ENCODE measurements around the gene CASP5. TPM values are rescaled to one million over a fixed set of nuclear protein-coding genes. Genes with fewer than 3 reads are reported as not detected.

Gene CASP5
- total RNA-seq, 4 donors from 2014 or later: not detected

- intact Hi-C loops (cut with DNase I; ENCODE audit: low total_unique reads) (no loop called here), in situ Hi-C loops (cut with MboI; ENCODE audit: low sequenced_read_pairs in 4 of 4) (no loop called here)
- no peak for DNase-seq
These were observed 22.8 kb downstream of the CASP5 start for GRCh38 chr11:105000167-105000566.

DNA sequence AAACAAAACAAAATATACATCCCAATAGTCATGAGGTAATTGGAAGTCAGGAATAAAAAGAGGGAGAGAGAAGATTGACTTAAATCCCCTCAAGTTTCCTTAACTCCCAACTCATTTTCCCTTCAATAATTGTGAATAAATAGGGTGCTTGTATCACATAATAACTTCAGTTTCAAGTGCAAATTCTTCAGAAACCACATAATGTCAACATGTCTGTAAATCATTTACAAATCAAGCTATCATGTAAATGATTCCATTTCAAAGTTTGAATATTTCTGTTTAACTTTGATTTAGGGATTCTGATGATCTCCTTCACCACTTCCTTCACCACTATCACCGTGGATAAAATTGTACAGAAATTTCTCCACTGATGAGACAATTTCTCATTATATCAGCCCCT lies 23.2 kb downstream of the CASP5 start:
- H3K36me3 ChIP-seq: no peaks in the 10 kb centered on the region
- no peak for ATAC-seq
- TF ChIP-seq, protein P1, sequence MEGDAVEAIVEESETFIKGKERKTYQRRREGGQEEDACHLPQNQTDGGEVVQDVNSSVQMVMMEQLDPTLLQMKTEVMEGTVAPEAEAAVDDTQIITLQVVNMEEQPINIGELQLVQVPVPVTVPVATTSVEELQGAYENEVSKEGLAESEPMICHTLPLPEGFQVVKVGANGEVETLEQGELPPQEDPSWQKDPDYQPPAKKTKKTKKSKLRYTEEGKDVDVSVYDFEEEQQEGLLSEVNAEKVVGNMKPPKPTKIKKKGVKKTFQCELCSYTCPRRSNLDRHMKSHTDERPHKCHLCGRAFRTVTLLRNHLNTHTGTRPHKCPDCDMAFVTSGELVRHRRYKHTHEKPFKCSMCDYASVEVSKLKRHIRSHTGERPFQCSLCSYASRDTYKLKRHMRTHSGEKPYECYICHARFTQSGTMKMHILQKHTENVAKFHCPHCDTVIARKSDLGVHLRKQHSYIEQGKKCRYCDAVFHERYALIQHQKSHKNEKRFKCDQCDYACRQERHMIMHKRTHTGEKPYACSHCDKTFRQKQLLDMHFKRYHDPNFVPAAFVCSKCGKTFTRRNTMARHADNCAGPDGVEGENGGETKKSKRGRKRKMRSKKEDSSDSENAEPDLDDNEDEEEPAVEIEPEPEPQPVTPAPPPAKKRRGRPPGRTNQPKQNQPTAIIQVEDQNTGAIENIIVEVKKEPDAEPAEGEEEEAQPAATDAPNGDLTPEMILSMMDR (IDR thresholded peaks at IDR 0.05 in 4 of 5, conservative IDR thresholded peaks at IDR 0.05 in 1 of 5): no peak
- TF ChIP-seq POLR2A (IDR thresholded peaks at IDR 0.05): no peak

More at GRCh38 chr11:105000167-105000566, 22.8 kb downstream of the CASP5 start:
- Histone ChIP-seq H3K4me1 (no peaks in the 10 kb centered on the region), H3K36me3 (no peaks in the 10 kb centered on the region), H3K27ac (no peak overlapping the region), H3K4me3 (no peak overlapping the region), H3K9me3 (no peaks in the 10 kb centered on the region), H3K27me3 (no peaks in the 10 kb centered on the region)
- ATAC-seq: no peak
- TF ChIP-seq, protein P1 (IDR thresholded peaks at IDR 0.05 in 4 of 5, conservative IDR thresholded peaks at IDR 0.05 in 1 of 5): no peak
- TF ChIP-seq POLR2A (IDR thresholded peaks at IDR 0.05): no peak

DNA sequence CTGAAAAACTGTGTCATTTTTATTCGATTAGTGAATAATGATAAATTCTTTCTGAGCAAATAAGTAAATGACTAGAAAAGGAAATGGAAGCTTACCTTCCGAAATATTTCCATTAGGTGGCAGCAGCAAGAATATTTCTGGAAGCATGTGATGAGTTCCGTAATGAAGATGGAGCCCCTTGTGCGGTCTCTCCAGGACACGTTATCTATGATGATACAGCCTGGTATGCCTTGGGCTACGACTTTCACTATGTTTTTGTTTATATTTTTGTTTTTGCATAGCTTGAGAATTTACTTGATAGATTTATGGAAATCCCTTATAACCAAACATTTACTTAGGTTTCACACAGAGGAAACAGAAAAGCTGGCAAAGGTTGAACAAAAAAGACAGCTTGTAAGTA lies 25.7 kb downstream of the CASP5 start:
- no peak overlapping the region for H3K4me3 ChIP-seq
- DNase-seq: no peak
- H3K9me3 ChIP-seq: no peaks in the 10 kb centered on the region
- in situ Hi-C loops (cut with MboI; ENCODE audit: low sequenced_read_pairs in 4 of 4): no loop called here
- H3K4me1 ChIP-seq: no peaks in the 10 kb centered on the region
- H3K27me3 ChIP-seq: no peaks in the 10 kb centered on the region
- intact Hi-C loops (cut with DNase I; ENCODE audit: low total_unique reads): no loop called here
- H3K36me3 ChIP-seq: no peaks in the 10 kb centered on the region
- TF ChIP-seq, protein P1 (IDR thresholded peaks at IDR 0.05 in 4 of 5, conservative IDR thresholded peaks at IDR 0.05 in 1 of 5): no peak
- no peak for TF ChIP-seq POLR2A (IDR thresholded peaks at IDR 0.05)
- H3K27ac ChIP-seq: no peak overlapping the region
- no peak for ATAC-seq

More for the DNA sequence above, 23.2 kb downstream of the CASP5 start:
- in situ Hi-C loops (cut with MboI; ENCODE audit: low sequenced_read_pairs in 4 of 4) (no loop called here), intact Hi-C loops (cut with DNase I; ENCODE audit: low total_unique reads) (no loop called here)
- no peaks in the 10 kb centered on the region for H3K9me3 ChIP-seq
- H3K27me3 ChIP-seq: no peaks in the 10 kb centered on the region
- no peak overlapping the region for H3K4me3 ChIP-seq
- no peak overlapping the region for H3K27ac ChIP-seq
- no peak for DNase-seq
- no peaks in the 10 kb centered on the region for H3K4me1 ChIP-seq

DNA sequence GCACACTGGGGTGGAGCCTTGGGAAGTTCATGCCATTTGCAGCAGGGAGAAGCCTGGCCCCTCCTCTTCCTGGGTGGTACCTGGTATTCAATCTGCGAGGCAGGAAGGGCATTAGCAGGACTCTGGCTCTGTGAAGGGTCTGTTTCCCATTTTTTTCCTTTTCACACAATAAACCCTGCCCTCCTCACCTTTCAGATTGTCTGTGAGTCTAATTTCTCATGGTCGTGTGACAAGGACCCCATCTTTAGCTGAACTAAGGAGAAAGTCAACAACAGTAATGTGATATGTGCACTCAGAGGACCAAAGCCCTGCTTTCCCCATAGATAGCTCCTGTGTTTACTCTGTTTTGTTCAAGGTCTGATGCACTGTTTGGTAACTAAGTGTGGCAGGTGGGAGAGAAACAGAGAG lies 28.0 kb downstream of the CASP5 start:
- H3K4me1 ChIP-seq: no peaks in the 10 kb centered on the region
- no peaks in the 10 kb centered on the region for H3K36me3 ChIP-seq
- in situ Hi-C loops (cut with MboI; ENCODE audit: low sequenced_read_pairs in 4 of 4): no loop called here
- no peak overlapping the region for H3K27ac ChIP-seq
- ATAC-seq (no peak), DNase-seq (no peak)
- no peaks in the 10 kb centered on the region for H3K27me3 ChIP-seq
- TF ChIP-seq POLR2A (IDR thresholded peaks at IDR 0.05): no peak
- TF ChIP-seq, protein P1 (IDR thresholded peaks at IDR 0.05 in 4 of 5, conservative IDR thresholded peaks at IDR 0.05 in 1 of 5): no peak
- intact Hi-C loops (cut with DNase I; ENCODE audit: low total_unique reads): no loop called here
- no peak overlapping the region for H3K4me3 ChIP-seq
- no peaks in the 10 kb centered on the region for H3K9me3 ChIP-seq

DNA sequence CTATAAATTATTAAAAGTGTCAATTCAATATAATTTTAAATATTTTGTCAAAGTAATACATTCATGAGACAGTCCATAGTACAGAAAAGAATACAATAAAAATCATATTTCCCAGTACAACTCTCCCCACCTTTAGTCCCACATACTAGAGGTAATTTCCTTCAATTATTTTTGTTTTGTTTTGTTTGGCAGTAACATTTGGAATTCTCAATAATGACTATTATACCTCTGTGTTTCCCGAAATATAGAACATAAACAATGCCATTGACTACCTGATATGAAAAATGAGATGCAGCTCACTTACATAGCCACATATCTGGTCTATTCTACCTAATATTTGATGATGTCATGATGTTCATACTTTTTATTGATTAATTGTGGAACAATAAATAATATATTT lies 30.2 kb downstream of the CASP5 start:
- H3K36me3 ChIP-seq: no peaks in the 10 kb centered on the region
- intact Hi-C loops (cut with DNase I; ENCODE audit: low total_unique reads) (no loop called here), in situ Hi-C loops (cut with MboI; ENCODE audit: low sequenced_read_pairs in 4 of 4) (no loop called here)
- no peak for ATAC-seq
- no peaks in the 10 kb centered on the region for H3K27me3 ChIP-seq
- TF ChIP-seq, protein P1 (IDR thresholded peaks at IDR 0.05 in 4 of 5, conservative IDR thresholded peaks at IDR 0.05 in 1 of 5): no peak
- no peak for TF ChIP-seq POLR2A (IDR thresholded peaks at IDR 0.05)
- no peak for DNase-seq
- H3K27ac ChIP-seq: no peak overlapping the region
- H3K9me3 ChIP-seq: no peaks in the 10 kb centered on the region
- no peaks in the 10 kb centered on the region for H3K4me1 ChIP-seq
- no peak overlapping the region for H3K4me3 ChIP-seq
